NCI-H128 (cell line): ENCODE measurements around the gene PRR5L.

Experiments used
- DNase-seq: peaks from one replicate; lab custom pipeline; 2025; ENCODE audit not compliant: unreplicated experiment; lab: John Stamatoyannopoulos, UW

Gene PRR5L

DNA sequence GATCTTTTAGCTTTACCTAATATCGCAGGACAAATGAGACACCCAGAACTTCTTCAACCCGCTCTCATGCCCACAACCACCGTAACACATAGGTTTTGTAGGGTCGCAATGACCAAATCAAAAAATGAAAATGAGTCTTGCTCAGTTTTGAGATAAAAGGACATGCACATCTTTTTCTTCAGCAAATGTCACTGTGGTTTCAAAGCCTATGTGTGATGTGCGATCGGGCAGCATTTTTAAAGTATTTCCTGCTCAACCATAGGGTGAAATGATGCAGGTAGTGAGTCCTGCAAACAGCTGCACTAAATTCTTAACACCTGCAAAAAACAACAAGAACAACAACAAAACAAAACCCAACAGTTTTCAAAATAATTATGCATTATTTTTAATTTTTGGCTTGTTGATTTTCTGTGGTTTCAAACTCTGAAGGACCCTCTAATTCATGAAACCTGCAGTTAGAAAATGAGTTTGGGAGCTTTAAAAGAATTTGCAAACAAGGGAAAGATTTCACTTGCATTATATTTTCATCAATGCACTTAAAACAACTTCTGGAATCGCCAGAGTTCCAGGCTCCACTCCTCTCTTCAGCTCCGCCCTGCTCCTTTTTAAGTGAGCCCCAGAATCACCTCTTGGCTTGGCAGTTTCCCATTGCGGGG, 79.4 kb downstream of the PRR5L start:
- DNase-seq, result no peak

DNA sequence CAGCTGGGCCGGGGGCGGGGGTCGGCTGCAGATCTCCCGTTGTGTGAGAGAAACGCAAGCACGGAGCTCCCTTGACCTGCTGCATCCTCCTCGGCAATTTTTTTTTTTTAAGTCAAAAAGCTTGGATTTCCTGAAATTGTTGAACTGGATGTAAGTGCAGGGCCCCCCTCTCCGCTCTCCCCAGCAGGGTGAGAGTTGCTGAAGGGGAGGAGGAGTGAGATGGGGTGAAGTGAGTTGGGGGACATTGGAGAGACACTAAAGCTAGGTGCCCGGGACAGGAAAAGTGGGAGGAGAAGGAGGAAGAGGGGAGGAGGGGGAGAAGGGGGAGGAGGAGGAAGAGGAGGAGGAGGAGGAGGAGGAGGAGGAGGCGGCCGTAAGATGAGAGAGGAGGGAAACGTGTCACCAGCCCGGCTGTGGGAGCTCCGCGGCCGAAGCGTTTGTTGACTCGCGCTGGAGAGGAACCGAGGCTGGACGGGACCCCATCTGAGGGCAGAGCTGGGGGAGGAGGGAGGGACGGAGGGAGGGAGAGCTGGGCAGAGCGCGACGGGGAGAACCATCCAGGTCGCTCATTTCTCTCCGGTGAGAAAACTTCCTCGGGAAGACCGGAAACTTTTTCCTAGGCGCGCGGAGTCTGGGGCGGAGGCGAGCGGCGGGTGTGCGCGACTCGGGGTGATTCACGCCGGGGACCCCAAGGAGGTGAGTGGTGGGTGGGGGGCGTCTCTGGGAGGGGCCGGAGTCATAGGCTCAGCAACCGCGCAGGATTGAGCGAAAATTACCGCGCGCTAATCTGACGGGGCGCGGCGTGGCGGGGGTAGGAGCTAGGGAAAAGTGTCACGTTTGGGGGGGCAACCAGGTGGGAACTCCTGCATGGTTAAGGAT, 80.2 kb downstream of the PRR5L start:
- DNase-seq, result no peak

DNA sequence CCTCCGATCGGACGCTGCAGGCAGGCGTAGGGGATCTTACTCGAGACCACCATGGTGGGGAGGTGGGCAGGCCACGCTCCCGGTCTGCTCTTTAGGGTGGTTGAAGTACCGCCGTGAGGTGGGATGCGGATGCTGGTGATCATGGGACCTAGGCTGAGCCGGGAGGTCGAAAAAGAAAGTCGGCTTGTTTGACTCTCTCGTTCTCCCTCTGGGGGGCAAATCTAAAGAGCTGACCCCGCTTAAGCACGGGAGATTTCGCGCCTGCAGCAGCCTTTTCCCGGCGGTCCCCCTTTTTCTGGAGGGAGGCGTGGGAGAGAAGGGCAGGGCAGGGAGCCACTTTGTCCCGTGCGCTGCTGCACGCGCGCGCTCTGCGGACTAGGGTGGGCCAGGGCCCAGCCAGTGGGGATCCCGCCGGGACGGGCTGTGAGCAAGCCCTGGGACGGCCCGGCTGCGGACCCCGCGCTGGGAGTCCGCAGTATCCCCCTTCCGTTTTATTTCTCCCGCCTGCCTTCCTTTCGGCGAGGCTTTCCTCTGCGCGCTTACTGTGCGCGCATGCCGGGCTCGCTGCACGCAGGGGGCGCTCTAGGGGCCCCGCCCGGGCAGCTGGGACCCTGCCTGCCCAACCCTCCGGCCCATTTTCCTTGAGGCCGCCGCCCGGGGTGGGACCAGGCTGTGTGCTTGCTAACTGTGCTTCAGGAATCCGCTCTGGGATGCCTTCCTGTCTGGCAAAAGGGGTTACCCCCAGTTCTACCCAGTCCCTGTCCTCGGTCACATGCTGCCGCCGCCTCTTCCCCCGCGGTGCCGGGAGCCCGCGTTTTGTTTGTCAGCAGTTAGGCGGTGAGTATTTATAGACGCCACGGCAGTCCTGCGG, 81.0 kb downstream of the PRR5L start:
- DNase-seq, result no peak

DNA sequence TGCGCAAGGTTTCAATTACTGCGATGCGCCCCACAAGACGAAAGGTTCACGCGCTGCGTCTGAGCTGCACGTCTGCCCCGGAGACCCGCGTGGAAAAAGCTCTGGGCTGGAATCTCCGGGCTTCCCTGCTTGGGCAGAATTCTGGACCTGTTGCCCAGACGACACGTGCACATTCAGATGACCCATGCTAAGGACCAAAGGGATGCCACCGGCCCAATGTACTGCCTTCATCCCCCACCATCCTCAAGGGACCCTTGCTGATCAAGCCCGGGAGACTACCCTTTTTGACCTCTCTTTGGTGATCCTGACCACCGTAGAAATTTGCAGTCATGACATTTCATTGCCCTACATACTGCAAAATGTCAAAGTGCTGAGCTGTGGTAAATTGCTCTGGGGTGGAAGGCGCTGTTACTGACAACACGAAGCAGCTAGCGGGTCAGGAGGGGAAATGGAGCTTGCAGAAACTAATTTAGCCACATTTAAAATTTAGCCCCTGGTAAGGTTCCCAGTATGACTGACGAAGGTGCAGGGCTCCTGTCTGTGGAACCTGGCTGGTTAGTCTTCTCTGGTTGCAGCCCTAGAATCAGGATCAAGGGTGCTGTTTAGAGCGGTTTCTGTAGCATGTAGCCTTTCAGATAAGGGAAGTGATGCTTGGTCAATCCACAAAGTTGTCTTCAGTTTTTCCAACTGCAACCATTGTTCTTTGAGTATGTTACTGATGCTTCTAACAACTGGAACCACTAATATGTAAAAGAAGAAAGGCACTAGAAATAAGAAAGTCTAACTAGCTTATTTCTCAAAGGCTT, 81.9 kb downstream of the PRR5L start:
- no peak for DNase-seq

DNA sequence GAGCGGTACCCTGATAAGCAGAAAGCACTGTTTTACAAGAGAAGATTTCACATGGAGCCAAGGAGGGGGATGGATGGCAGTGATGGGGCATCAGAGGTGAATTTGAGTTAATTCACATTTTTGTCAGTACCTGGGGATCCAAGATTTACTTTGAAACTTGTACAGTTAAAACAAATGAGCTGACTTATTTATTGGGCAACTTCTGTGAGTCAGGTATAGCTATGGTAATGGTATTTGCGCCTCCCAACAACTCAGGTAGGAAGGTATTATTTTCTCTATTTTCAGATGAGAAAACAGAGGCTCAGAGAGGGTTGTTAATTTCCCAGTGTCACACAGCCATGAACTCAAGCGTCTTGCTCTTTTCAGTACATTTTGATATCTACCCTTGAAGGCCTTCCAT, 83.6 kb downstream of the PRR5L start:
- no peak for DNase-seq

DNA sequence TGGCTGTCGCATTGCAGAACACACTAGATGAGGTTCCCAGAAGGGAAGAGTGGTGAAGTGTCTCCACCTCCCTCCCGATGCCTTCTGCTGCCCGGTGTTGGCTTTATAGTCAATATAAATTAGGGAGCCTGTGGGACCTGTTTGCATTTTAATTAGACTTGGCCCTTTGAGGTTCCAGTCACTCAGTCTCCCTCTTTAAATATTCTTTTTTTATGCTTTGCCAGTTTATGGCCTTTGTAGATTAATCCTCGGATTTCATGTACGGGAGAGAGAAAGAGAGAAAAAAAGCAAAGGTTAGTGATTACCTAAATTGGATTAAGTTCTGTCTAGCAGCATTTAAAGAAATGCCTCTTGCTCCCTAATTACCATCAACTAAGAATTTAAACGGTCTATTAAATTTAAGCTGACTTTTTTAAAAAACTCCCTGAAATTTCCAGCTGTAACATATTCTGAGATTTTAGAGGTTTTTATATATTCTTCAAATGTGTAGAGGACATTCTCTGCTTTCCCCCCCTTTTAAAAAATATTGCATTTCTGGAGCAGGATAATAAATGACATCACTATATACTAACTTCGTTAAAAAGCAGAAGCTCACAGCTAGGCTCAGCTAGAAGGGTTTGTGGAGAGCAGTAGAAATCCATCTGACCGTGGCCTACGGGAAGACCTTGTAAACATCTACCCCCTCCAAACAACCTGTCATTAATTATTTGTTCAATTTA, 84.4 kb downstream of the PRR5L start:
- no peak for DNase-seq

DNA sequence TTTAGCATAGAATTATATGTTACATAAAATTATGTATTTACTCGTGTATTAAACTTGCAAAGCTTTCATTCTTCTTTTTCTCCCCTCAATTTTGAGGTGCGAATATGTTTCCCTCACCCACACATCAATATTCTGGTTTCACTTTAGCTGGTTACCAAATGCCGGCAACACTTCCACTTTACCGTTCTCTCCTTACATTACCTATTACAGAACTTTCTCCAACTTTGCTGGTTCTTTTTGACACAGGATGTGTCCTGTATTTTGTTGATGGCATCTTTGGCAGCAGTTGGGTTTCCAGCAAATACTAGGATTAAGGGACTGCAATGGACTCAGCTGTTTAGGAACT, 84.9 kb downstream of the PRR5L start:
- DNase-seq, result no peak

DNA sequence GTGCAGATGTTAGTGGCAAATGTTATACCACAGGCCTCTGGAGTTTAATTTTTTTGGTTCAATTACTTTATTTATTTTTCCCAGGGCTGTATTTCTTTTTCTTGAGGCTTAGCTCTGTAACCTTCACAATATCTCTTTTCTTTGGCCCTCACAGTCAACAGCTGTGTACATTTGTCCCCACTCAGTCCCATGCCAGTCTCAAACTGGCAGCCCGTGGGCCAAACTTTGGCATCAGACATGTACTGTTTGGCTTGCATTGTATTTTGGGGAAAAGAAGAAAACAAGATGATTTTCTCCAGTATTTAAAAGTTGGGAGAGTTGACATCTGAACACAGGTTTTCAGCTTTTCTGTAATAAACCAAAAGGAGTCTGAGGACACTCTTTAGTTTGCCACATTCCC, 87.1 kb downstream of the PRR5L start:
- no peak for DNase-seq

DNA sequence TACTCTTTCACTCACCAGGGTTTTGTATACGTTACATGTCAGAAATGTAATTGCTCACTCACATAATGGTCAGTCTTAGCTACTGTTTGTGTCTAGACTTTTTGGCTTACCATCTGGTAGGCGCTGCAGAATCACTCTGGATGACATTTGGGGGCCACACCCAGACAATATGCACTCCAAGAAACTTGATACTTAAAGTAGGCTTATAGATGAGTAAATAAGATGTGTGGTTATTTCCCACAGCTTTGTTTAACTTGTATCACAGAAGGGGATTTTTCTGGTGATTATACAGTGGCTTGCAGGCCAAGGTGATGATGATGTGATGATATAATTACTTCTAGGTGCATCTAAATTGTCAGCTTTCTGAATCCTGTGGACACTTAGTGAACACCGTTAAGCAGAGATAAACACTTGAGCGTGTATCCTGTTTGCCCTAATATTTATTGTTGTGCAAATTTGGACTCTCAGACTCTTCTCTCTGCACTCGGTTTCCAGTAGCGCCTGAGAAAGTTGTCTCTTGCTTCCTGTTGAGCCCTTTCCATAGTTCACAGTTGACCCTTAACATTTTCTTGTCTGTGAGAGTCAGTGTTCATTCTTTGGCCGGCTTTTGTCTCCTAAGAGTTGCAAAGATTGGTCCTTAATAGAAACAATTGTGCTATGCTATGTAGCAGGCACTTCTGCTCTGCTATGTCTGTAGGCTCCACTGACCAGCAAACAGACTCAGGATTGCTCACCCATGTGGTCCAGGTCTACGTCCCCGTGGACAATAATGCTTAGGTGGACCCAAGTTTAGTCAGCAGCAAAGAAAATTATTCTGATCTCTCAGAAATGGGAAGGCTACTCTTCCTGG, 89.3 kb downstream of the PRR5L start:
- DNase-seq, result no peak

DNA sequence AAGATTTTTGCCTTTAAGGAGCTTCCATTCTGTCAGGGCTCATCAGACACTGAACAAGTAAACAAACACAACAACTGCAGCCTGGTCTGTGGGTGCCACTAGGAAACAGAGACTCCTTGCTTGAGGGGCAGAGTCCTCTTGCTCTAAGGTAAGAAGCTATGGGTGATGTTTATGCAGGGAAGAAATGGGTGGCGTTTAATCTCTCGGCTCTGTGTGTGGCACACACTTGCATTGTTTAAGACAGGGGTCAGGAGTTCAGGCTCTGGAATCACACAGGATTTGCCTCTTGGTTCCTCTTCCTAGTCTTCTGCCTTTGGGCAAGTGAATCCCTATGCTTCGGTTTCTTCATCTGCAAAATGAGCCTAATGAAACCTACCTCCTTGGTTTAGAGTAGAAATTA, 90.3 kb downstream of the PRR5L start:
- DNase-seq, result no peak

DNA sequence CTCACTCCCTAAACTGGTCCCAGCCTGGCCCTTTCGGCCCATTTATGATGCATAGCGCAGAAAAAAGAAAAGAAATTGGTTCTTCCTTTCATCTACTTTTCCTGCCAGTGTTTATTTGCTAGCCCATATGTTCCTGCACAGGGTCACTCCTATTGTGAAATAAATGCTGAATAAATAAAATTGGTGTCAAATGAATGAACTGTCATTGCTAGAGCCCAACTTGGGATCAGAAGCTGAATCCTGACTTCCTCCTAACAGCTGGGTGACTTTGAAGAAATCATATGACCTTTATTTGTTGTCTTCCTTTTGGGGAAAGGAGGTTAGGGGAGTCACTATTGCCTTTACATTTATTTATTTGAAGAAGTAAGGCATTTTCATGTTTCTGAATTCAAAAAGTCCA, 92.0 kb downstream of the PRR5L start:
- DNase-seq, result no peak

DNA sequence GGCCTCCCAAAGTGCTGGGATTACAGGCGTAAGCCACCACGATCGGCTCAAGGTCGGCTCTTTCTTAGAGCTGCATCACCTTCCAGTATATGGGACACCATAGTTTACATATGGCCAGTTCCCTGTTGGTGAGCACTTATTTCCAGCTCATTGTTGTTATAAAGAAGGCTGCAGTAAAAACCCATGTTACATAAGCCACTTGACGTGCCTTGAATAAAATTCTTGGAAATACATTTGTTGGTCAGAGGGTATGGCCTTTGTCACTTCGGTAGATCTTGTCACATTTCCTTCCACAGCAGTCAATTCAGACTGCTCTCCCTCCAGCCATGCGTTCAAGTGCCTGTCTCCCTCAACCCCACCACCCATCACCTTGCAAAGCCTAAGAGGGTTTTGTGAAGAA, 92.9 kb downstream of the PRR5L start:
- DNase-seq, result no peak

DNA sequence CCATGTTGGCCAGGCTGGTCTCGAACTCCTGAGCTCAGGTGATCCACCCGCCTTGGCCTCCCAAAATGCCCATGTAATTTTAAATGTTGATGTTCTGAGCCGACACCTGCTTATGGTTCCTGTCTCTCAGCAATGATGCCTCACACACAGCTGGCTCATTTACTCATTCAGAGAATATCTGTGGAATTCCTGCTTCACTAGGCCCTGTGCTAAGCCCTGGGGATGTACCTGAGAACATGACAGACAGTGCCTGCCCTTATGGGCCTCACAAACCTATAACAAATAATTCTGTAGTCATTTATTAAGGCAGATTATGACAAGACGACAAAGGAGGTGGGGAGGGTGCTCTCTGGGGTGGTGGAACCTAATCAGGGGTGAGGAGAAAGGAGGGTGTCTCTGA, 93.7 kb downstream of the PRR5L start:
- no peak for DNase-seq

DNA sequence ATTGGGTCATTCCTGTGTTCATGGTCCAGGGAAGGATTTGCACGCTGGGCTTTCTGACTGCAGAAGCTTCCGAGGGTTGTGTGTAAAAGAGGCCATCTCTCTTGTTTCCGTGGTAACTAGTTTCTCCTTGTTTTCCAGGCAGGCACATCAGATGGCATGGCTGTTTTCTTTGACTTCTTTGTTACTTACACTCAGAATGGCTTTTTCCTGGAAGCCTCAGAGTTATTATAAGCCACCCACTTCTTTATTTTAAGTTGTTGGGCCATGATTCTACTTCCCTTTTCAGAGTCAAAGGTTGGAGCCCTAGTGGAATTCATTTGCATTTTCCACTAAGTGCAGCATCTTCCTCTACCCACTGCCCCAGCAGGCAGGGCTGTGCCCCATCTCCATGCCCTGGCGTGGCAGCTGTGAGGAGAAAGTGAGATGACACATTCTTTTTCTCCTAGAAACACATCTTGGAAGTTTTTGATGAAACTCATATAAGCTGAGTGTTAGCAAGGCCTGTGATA, 94.9 kb downstream of the PRR5L start:
- DNase-seq, result no peak

DNA sequence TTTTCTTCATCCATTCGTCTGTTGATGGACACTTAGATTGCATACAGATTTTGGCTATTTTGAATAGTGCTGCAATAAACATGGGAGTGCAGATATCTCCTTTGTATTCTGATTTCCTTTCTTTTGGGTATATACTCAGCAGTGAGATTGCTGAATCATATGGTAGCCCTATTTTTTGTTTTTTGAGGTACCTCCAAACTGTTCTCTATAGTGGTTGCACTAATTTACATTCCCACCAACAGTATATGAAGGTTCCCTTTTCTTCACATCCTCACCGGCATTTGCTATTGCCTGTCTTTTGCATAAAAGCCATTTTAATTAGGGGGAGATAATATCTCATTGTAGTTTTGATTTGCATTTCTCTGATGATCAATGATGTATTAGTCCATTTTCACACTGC, 96.1 kb downstream of the PRR5L start:
- DNase-seq, result no peak

DNA sequence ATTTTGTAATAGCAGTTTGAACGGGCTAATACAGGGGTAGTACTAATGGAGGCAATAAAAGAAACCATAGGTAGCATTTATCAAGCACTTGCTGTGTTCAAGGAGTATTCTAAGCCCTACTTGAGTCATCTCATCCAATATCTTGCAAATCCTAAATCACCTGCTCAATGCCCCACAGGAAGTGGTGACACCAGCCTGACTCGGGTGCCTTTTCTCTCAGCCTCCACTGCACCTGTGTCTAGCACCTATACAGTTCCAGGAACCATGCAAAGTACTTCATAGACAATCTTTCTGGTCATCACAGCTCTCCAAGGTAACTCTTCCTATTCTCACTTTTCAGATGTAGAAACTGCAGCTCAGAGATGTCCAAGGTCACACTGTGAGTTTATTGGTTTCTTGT, 98.0 kb downstream of the PRR5L start:
- no peak for DNase-seq

DNA sequence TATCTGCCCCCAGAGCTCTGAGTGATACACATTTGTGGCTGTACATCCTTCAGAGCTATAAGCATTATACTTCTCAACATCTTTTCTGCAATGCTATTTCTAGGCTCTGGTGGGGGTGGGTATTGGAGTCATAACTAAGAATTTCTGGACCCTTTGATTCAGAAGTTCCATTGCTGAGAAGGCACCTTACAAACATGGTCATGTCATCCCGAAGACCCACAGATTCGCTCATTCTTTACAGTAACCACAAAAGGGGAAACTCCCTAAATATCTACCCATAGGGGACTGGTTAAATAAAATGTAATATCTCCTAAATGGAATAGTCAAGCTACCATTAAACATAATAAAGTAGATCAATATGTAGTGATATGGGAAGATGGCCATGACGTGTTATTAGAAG, 98.8 kb downstream of the PRR5L start:
- no peak for DNase-seq

DNA sequence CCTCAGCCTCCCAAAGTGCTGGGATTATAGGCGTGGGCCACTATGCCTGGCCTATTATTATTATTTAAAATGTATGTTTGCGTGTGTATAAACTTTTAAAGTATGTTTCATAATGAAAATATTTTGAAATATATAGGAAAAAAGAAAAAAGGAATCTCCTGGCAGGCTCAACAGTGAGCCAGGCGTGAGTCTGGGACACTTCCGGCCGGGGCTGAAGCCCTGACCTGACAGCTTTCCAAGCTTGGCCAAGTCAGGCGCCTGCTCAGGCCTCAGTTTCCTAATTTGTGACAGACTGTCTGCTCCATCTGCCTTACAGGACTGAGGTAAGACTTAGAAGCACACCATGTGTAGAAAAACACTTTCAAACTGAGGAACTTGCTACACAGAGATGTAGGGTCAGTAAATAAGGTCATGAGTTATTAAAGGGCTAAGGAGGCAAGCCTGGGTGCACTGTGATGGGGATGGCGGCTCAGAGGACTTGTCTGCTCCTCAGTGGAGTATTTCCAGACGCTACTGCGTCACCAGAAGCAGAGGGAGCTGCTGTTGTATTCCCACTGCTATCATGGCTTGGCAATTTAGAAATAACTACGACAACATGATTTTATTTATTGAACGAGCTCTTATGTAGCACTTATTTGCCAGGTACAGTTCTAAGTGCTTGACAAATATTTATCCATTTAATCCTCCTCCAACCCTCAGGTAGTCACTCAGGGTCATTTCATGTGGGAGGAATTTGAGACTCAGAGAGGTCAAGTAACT, 100.1 kb downstream of the PRR5L start:
- DNase-seq, result no peak
